Panc1 (cell line): ENCODE measurements around the gene CCK. TPM values are rescaled to one million over a fixed set of nuclear protein-coding genes. Genes with fewer than 3 reads are reported as not detected.

Experiments
- ATAC-seq: fragments of 200-7000 bp; cut with Tn5 transposase; 2 replicates; pipeline ENCODE4 v1.9.1; 2020; ENCODE audit warnings: mild to moderate bottlenecking, moderate library complexity
- BruUV-seq: library from RNA; stranded (reverse); fragments of 400-500 nt; replicated peaks from 2 replicates; lab custom pipeline; 2021; lab: Mats Ljungman, UMichigan
- CTCF ChIA-PET: fragments of 300-600 bp; sonication (Branson Sonifier 250); formaldehyde crosslinking; loops from one replicate; lab custom pipeline; 2022; ENCODE audit warnings: antibody characterized with exemption; lab: Charles Lee
- POLR2A ChIA-PET: fragments of 300-600 bp; sonication (Branson Sonifier 250); formaldehyde crosslinking; loops from one replicate; lab custom pipeline; 2022; ENCODE audit warnings: antibody characterized with exemption; lab: Charles Lee
- DNase-seq: peaks from one replicate; pipeline ENCODE4 v3.0.0-alpha.2; 2010; ENCODE audit warnings: low read depth, low spot score
- H3K27ac ChIP-seq: 2 replicates; pipeline ENCODE4 v1.5.1; 2011; ENCODE audit warnings: mild to moderate bottlenecking, low read length, inconsistent platforms
- H3K27me3 ChIP-seq: fragments of 200-500 bp; sonication (Bioruptor generic); 2 replicates; pipeline ENCODE4 v1.6.0; 2014; ENCODE audit warnings: low read length, inconsistent platforms; ENCODE audit not compliant: control insufficient read depth, insufficient read depth
- H3K36me3 ChIP-seq: fragments of 200-500 bp; sonication (Bioruptor generic); 2 replicates; pipeline ENCODE4 v1.5.1; 2014; ENCODE audit warnings: inconsistent platforms, mild to moderate bottlenecking, low read length, moderate library complexity; ENCODE audit not compliant: control insufficient read depth, insufficient read depth
- H3K4me1 ChIP-seq: 2 replicates; pipeline ENCODE4 v1.5.1; 2011; ENCODE audit warnings: inconsistent platforms, mild to moderate bottlenecking, low read length, moderate library complexity; ENCODE audit not compliant: control insufficient read depth, insufficient read depth
- H3K4me3 ChIP-seq, 2 experiments: 2 replicates each; pipeline ENCODE4 v1.5.1; 2011 to 2012; ENCODE audit warnings: low read depth in 2 of 2, low read length in 2 of 2, mild to moderate bottlenecking in 2 of 2, inconsistent platforms in 1 of 2, moderate library complexity in 1 of 2
- H3K9me3 ChIP-seq: fragments of 200-500 bp; sonication (Bioruptor generic); 2 replicates; pipeline ENCODE4 v1.5.1; 2014; ENCODE audit warnings: low read depth, mild to moderate bottlenecking, inconsistent platforms, low read length, moderate library complexity; ENCODE audit not compliant: control insufficient read depth, insufficient read depth
- CTCF ChIP-seq: fragments of 450-650 bp; IDR thresholded peaks from 2 replicates; pipeline ENCODE4 v1.5.1; 2017; ENCODE audit warnings: mild to moderate bottlenecking
- POLR2AphosphoS5 ChIP-seq: IDR thresholded peaks from 2 replicates; pipeline ENCODE4 v1.6.1; 2012; ENCODE audit warnings: mild to moderate bottlenecking, low read depth, low read length, moderate library complexity
- REST ChIP-seq, 2 experiments: IDR thresholded peaks; 2 replicates each; pipeline ENCODE4 v1.6.1; 2011 to 2012; ENCODE audit warnings: low read depth in 2 of 2, control low read depth in 1 of 2, low read length in 1 of 2, mild to moderate bottlenecking in 1 of 2, moderate library complexity in 1 of 2; ENCODE audit not compliant: insufficient read depth in 1 of 2
- TCF7L2 ChIP-seq: IDR thresholded peaks from 2 replicates; pipeline ENCODE4 v1.6.1; 2011; ENCODE audit warnings: mild to moderate bottlenecking, low read depth, low read length, inconsistent platforms
- in situ Hi-C: cut with HindIII; loops from 2 replicates; pipeline ENCODE4 v1.10.0; 2016; ENCODE audit warnings: low sequenced_read_pairs, low pct_unique_long_range_greater_than_20kb
- intact Hi-C: fragments of 100-400 bp; cut with micrococcal nuclease; formaldehyde crosslinking; loops from one replicate; pipeline ENCODE4 v1.10.0; 2022; ENCODE audit not compliant: unreplicated experiment
- total RNA-seq: library from RNA; stranded (reverse); gene quantifications from one replicate; pipeline ENCODE4 v1.2.1, GENCODE V29; 2021; ENCODE audit not compliant: unreplicated experiment

The CCK gene
- total RNA-seq, 1 experiment from 2014 or later, result not detected

GRCh38 chr3:42256135-42256819 is 9.7 kb downstream of the CCK start:
- Histone ChIP-seq H3K4me3 (no peak overlapping the region), H3K27me3 (peaks cover 3% of the 10 kb centered on the region), H3K27ac (no peak overlapping the region), H3K36me3 (no peaks in the 10 kb centered on the region), H3K9me3 (no peaks in the 10 kb centered on the region), H3K4me1 (no peaks in the 10 kb centered on the region)
- DNase-seq (no peak), ATAC-seq (no peak)
- BruUV-seq, result no TSS peak
- CTCF ChIA-PET, result no interaction called here
- in situ Hi-C loops (no loop called here), intact Hi-C loops (no loop called here)
- POLR2A ChIA-PET, result no interaction called here
- TF ChIP-seq CTCF, result no peak
- TF ChIP-seq TCF7L2, result no peak
- TF ChIP-seq POLR2AphosphoS5, result no peak
- no peak for TF ChIP-seq REST (IDR thresholded peaks at IDR 0.05; ENCODE audit: insufficient read depth in 1 of 2, low read depth in 2 of 2, low read length in 1 of 2)

- Histone ChIP-seq H3K27ac (no peak overlapping the region), H3K4me3 (no peak overlapping the region), H3K27me3 (no peaks in the 10 kb centered on the region; the same call in 1 of the 2 replicates), H3K9me3 (no peaks in the 10 kb centered on the region), H3K36me3 (no peaks in the 10 kb centered on the region), H3K4me1 (no peaks in the 10 kb centered on the region)
- DNase-seq (no peak), ATAC-seq (no peak)
- BruUV-seq, result no TSS peak
- TF ChIP-seq CTCF, result no peak
- TF ChIP-seq TCF7L2, result no peak
- no peak for TF ChIP-seq POLR2AphosphoS5
- no peak for TF ChIP-seq REST (IDR thresholded peaks at IDR 0.05; ENCODE audit: insufficient read depth in 1 of 2, low read depth in 2 of 2, low read length in 1 of 2)
- CTCF ChIA-PET, result no interaction called here
- POLR2A ChIA-PET, result no interaction called here
- in situ Hi-C loops, result no loop called here
- intact Hi-C loops, result no loop called here
These were observed 11.4 kb downstream of the CCK start for GRCh38 chr3:42254566-42254965.
